HG03442 (cell line): ENCODE data around the gene MSANTD1.

Experiments
- ATAC-seq: cut with Tn5 transposase; IDR thresholded peaks from one replicate; pipeline ENCODE4 v1.9.1; 2021; ENCODE audit warnings: mild to moderate bottlenecking, moderate library complexity; ENCODE audit not compliant: unreplicated experiment

Gene MSANTD1

GRCh38 chr4:3286335-3287175 lies 37.6 kb downstream of the MSANTD1 start:
- peak; percentile 87 for ATAC-seq

DNA sequence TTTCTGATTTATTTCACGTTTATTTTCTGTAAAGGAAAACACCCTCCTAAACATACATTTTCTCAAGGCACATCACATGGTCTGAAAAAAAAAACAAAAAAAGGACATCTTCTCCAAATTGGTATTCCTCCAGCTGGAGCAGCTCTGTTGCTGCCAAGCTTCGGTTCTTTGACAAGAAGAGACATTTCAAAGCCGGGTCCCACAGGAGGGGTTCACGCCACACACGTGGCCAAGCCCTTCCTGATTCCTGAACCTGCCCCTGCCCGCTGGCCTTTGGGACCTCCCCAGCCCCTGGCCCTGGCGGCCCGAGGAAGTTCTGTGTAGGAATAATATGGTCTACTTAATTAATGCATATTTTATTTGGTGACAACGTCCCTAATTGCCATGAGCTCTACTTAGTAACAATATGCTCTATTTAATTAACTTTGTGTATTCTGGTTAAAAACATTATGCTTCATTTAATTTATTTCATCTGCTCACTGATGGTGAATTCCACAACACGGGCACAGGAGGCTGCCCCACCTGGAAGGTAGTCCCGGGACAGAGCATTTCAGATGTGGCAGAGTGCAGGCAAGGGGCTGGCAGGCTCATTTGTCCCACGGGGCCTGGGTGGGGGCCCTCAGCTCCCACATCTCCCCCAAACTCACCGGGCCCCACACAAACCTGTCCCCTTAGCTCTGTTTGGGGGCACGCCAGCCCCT lies 38.5 kb downstream of the MSANTD1 start:
- ATAC-seq, result no peak

GRCh38 chr4:3287972-3288570 lies 39.1 kb downstream of the MSANTD1 start:
- no peak for ATAC-seq

DNA sequence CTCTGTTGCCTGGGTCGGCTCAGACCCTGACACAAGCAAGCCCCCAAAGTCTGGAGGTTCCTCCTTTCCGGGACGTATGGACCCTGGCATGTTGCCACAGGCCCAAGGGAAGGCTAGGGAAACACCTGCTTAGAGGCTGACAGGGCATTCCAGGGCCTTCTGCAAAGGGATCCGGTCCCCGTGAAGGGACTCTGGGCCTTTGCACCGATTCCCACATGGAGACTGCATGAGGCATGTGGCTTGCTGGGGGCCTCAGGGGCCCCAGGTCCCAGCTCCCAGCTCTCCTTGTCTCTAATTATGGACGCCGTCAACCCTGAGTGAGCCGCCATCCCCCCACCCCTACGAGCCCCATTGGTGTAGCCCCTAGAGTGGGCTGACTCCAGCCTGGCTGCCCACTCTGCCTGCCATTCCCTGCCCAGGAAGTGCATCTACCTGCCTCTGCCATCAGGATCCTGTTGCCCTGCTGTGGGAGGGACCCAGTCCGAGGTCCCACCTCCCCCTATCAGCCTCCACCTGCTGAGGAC lies 39.7 kb downstream of the MSANTD1 start:
- no peak for ATAC-seq

DNA sequence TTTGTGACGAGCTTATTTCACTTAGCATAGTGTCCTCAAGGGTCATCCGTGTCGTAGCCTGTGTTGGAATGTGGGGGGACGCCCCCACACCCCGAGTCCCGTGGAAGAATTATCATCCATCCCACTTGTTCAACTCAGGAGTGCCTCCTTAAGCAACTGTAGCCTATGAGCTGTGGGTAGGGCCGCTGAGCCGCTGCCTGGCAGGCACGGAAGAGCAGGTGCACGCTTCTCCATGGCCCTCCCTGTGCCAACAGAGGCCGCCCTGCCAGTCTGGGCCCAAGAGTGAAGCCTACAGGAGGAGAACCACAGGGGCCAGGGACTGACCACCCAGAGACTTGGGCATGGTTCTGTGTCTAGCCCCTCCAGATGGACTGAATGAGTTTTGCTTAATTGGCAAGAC lies 41.5 kb downstream of the MSANTD1 start:
- no peak for ATAC-seq

- ATAC-seq, result no peak
These were observed 41.9 kb downstream of the MSANTD1 start for GRCh38 chr4:3290889-3291321.

GRCh38 chr4:3291411-3291968 lies 42.5 kb downstream of the MSANTD1 start:
- ATAC-seq, result no peak

DNA sequence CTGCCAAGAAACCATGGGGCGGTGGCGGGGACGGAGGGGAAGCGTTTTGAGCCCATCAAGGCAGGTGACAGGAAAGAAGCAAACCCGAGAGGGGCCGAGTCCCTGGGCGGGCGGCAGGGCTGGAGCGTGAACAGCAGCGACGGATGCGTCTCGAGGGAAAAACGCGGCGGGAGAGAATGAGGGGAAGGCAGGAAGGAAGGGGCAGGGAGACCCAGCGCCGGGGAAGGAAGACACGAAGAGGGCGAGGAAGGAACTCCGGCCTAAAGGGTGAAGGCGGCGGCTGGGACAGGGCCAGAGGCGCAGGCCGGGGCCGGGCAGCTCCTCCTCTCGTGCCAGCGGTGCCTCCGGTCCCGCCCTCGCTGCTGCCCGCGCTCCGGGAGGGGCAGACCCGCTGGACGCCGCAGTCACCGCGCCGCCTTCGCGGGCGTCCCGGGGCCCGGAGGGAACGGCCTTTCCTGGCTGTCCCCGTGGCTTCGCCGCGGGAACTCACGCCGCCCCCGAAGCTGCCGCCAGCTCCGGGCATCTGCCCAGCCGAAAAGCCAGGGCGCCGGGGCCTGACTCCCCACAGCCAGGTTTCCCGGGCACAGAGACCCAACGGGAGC lies 43.1 kb downstream of the MSANTD1 start:
- ATAC-seq, result peak; percentile 24

GRCh38 chr4:3292571-3293400 lies 43.8 kb downstream of the MSANTD1 start, which contains the start of gene RGS12:
RGS12 (plus strand) TSS chr4:3293021; CDS start chr4:3316171, 23,150 bp downstream.
- ATAC-seq, result peak; percentile 58

DNA sequence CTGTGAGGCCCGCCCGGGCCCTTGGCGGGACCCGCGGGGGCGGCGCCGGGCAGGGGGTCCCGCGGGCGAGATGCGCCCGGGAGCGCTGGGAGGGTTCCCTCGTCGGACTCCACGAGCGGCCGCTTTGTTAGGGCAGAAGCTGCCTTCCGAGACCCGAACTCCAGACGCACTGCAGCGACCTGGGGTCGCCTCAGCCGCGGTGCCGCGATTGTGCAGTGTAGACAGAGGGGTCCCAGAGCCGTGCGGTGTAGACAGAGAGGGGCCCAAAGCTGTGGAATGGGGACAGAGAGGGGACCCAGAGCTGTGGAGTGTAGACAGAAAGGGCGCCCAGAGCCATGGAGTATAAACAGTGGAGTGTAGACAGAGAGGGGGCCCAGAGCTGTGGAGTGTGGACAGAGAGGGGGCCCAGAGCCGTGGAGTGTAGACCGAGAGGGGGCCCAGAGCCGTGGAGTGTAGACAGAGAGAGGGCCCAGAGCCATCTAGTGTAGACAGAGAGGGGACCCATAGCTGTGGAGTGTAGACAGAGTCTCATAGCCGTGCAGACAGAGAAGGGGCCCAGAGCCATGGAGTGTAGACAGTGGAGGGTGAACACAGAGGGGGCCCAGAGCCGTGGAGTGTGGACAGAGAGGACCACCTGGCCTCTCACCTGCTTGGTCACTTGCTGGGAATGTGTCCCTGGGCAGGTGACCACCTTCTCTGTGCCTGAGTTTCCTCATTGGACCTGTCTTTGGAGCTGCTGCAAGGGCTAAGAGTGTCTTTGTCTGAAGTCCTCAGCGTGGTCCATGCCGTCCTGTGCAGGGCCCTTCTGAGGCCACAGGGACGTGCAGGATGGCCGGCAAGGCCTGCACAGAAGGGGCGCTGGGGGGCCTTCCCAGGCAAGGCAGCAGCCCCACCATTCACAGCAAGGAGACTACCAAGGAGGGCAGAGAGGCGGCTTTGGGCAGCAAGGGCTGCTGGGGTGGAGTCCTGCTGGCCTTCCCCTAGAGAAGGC lies 44.7 kb downstream of the MSANTD1 start:
- no peak for ATAC-seq

DNA sequence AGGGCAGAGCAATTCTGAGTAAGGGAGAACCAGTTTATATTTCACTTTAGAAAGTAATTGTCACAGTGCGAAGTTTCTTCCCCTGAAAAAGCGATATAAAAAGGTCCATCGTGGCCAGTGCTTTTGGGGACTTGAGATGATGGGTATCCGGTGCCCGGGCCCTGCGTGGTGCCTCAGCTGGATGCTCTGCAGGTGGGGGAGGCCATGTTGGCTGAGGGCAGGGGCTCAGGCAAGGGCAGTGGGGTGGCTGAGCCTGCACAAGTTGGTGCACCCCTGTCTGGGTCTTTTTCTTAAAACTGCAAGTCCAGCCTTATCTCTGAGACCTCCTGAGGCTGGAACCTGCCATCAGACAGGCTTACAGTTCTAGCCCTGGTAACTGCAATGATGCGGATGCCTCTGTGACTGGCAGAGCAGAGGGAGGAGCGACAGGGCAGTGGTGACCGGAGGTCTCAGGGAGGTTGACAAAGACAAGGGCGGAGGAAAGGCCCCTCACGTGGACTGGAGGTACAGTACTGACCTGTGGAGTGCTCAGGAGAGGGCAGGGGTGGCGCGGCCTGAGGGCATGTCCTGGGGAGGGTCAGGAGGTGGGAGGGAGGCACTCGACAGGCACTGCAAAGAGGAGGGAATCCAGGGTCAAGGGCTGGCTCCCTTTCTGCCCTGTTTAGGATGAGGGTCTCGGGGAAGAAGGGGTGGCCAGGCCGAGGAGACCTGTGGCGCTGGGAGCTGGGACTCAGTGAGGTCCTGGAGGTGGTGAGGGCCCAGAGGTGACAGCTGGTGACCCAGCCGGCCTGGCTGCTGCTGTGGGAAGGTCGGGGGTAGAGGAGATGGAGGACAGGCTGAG lies 45.7 kb downstream of the MSANTD1 start:
- no peak for ATAC-seq

DNA sequence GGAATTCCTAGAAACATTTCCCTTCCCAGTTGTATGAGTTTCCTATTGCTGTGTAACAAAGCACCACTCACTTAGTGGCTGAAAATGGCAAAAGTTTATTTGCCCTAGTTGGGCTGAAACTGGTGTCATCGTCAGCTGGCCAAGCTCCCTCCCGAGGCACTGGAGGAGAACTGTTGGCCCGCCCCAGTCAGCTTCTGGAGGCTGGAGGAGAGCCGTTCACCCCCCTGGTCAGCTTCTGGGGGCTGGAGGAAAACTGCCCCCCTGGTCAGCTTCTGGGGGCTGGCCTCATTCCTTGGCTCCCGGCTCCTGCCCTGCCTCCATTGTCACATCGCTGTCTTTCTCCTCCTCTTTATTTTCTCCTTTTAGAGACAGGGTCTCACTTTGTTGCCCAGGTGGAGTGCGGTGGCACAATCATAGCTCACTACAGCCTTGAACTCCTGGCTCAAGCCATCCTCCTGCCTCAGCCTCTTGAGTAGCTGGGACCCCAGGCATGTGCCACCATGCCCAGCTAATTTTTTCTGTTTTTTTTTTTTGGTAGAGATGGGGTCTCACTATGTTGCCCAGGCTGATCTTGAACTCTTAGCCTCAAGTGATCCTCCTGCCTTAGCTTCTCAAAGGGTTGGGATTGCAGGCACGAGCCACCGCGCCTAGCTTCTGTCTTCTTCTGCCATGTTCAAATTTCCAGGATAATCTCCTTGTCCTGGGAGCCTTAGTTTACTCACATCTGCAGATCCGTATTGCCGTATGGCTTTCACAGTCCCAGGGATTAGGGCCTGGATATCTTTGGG lies 47.1 kb downstream of the MSANTD1 start:
- no peak for ATAC-seq

GRCh38 chr4:3296651-3297050 lies 47.7 kb downstream of the MSANTD1 start:
- ATAC-seq, result no peak

DNA sequence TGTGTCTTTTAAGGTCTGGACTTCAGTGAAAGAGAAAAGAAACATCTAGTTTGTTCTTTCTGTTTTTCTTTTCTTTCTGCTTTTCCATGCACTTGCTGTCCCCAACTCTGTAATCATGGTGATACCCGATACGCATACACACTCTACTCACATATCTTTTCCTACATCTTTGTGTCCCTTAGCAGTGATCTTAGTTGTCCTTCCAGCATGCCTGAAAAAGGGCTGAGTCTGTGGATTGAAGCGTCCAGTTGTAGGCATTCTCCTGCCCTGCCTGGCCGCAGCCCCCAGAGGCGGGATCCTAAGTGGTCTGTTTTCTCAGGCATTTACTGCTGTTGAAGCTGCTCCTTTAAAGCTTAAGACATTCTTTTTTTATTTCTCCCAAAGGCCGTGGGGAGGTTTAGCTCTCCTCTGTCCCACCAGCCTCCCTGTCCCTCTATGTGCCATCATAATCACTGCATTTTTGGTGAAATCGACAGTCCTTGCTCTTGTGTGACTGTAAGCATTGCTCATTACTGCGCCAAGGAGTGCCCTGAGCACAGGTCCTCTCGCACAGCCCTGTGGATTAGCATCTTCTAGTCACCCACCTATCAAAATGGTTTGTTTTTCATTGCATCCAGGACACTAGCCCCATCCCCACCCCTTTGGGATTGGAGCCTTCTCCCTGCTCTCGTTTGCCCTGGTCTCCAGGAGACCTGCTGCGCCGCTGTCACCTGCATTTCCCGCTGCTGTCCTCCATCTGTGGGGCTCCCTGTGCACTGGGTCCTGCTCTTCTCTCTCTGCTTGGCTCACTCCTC lies 48.3 kb downstream of the MSANTD1 start:
- no peak for ATAC-seq

DNA sequence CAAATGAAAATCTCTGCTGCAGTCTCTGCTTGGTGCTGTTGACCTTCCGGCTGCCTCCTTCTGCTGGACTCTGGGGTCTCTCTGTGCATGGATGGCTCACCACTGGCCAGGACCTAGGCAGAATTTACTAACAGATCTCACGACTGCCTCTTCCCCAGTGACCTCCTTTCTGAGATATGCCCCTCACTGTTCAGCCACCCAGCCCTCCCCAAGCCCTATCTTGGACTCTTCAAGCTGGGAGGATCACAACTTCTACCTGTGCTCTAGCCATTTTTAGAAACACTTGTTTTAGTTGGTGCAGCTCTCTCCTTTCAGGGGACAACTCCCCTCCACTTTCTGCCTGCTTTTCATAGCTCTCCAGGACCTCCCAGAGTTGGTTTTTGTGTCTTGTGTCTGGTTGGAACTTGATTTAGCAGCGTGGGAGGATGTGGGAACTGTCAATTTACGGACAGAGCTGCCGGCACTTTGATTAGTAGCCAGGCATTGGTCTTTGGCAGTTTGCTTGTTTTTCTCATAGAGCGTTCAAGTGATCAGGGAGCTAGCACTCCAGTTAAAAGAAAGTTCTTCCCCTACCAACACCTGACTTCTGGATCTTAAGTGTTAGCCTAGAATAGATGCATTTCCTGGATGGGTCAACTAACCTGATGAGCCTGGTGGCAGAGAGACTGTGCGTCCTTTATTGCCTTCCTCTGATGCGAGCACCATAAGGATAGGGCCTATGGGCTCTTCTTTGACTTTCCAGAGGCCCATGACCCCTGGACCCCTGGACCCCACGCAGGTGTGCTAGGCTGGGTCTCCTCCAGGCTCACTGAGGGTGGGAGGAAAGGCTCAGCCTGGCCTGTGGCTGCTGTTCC lies 50.4 kb downstream of the MSANTD1 start:
- ATAC-seq, result no peak
